ENCODE results near the gene CPSF6.
"Not testable (repeated sequence)": the region's sequence is repeated elsewhere in the genome, so short reads cannot be mapped to it uniquely, and the experiment has no call there.

CPSF6 gene

DNA sequence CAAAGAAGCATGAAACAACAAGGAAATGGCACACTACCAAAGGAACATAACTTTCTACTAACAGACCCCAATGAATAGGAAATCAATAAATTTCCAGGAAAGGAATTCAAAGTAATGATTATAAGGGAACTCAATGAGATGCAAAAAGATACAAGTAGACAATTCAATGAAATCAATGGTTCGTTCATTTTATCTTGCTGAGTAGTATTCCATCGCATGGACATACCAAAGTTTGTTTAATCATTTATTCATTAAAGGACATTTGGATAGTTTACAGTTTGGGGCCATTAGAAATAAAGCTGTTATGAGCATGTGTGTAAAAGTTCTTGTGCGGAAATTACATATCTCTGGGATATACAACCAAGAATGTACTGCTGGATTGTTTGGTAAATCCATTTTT lies 73.8 kb downstream of the CPSF6 start:
- no peak overlapping the region for H3K4me2 ChIP-seq (ENCODE audit: low read depth, low read length, poor library complexity, severe bottlenecking)
- no peaks in the 10 kb centered on the region for H3K9me2 ChIP-seq (replicated peaks; ENCODE audit: low read depth, low read length)
- H3F3A ChIP-seq (ENCODE audit: low read depth): no peaks in the 10 kb centered on the region
- H2AFZ ChIP-seq (ENCODE audit: low read length): no peak overlapping the region
- TF ChIP-seq, protein P1, sequence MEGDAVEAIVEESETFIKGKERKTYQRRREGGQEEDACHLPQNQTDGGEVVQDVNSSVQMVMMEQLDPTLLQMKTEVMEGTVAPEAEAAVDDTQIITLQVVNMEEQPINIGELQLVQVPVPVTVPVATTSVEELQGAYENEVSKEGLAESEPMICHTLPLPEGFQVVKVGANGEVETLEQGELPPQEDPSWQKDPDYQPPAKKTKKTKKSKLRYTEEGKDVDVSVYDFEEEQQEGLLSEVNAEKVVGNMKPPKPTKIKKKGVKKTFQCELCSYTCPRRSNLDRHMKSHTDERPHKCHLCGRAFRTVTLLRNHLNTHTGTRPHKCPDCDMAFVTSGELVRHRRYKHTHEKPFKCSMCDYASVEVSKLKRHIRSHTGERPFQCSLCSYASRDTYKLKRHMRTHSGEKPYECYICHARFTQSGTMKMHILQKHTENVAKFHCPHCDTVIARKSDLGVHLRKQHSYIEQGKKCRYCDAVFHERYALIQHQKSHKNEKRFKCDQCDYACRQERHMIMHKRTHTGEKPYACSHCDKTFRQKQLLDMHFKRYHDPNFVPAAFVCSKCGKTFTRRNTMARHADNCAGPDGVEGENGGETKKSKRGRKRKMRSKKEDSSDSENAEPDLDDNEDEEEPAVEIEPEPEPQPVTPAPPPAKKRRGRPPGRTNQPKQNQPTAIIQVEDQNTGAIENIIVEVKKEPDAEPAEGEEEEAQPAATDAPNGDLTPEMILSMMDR (conservative IDR thresholded peaks at IDR 0.05; ENCODE audit: low read length): no peak
- no peak for TF ChIP-seq EZH2phosphoT487 (IDR thresholded peaks at IDR 0.05; ENCODE audit: borderline replicate concordance)
- H3K79me2 ChIP-seq (ENCODE audit: insufficient read depth, low read length): no peaks in the 10 kb centered on the region
- H3K36me3 ChIP-seq (ENCODE audit: insufficient read depth, low read length): no peaks in the 10 kb centered on the region
- H3K9ac ChIP-seq (ENCODE audit: low read depth, low read length, poor library complexity, severe bottlenecking): no peak overlapping the region
- no peaks in the 10 kb centered on the region for H4K20me1 ChIP-seq (ENCODE audit: insufficient read depth, low read length, poor library complexity, severe bottlenecking)
- H3K9me3 ChIP-seq (ENCODE audit: insufficient read depth, low read depth, low read length): no peaks in the 10 kb centered on the region
- H3K4me1 ChIP-seq (ENCODE audit: insufficient read depth, low read length, poor library complexity, severe bottlenecking): no peaks in the 10 kb centered on the region
- H3K4me3 ChIP-seq (ENCODE audit: low read length, poor library complexity, severe bottlenecking): no peak overlapping the region
- H3K27me3 ChIP-seq (ENCODE audit: insufficient read depth, low read length, poor library complexity, severe bottlenecking): no peaks in the 10 kb centered on the region

DNA sequence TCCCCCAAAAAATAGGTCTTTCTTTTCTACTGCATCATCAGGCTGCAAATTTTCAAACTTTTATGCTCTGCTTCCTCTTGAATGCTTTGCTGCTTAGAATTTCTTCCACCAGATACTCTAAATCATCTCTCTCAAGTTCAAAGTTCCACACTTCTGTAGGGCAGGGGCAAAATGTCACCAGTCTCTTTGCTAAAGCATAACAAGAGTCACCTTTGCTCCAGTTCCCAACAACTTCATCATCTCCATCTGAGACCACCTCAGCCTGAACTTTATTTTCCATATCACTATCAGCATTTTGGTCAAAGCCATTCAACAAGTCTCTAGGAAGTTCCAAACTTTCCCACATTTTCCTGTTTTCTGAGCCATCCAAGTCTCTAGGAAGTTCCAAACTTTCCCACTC lies 77.4 kb downstream of the CPSF6 start:
- H4K20me1 ChIP-seq (ENCODE audit: insufficient read depth, low read length, poor library complexity, severe bottlenecking); H3K27me3 ChIP-seq (ENCODE audit: insufficient read depth, low read length, poor library complexity, severe bottlenecking); H3K79me2 ChIP-seq (ENCODE audit: insufficient read depth, low read length); H3K9me3 ChIP-seq (ENCODE audit: insufficient read depth, low read depth, low read length); H3K9me2 ChIP-seq (replicated peaks; ENCODE audit: low read depth, low read length); H3K36me3 ChIP-seq (ENCODE audit: insufficient read depth, low read length); H3F3A ChIP-seq (ENCODE audit: low read depth); H3K4me1 ChIP-seq (ENCODE audit: insufficient read depth, low read length, poor library complexity, severe bottlenecking); H3K4me2 ChIP-seq (ENCODE audit: low read depth, low read length, poor library complexity, severe bottlenecking); H3K4me3 ChIP-seq (ENCODE audit: low read length, poor library complexity, severe bottlenecking); H3K9ac ChIP-seq (ENCODE audit: low read depth, low read length, poor library complexity, severe bottlenecking); H2AFZ ChIP-seq (ENCODE audit: low read length): not testable (repeated sequence)

GRCh38 chr12:69317233-69317632 lies 77.9 kb downstream of the CPSF6 start:
- not testable (repeated sequence) for H3K9me3 ChIP-seq (ENCODE audit: insufficient read depth, low read depth, low read length)

DNA sequence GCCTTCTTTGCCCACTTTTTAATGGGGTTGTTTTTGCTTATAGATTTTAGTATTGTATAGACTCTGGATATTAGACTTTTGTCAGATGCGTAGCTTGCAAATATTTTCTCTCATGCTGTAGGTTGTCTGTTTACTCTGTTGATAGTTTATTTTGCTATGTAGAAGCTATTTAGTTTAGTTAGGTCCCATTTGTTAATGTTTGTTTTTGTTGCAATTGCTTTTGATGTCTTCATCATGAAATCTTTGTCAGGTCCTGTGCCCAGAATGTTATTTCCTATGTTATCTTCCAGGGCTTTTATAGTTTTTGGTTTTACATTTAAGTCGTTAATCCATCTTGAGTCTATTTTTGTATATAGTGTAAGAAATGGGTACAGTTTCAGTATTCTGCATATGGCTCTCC lies 78.9 kb downstream of the CPSF6 start:
- Histone ChIP-seq H2AFZ (ENCODE audit: low read length) (no peak overlapping the region), H3K36me3 (ENCODE audit: insufficient read depth, low read length) (no peaks in the 10 kb centered on the region), H3K9me3 (ENCODE audit: insufficient read depth, low read depth, low read length) (no peaks in the 10 kb centered on the region), H3K79me2 (ENCODE audit: insufficient read depth, low read length) (no peaks in the 10 kb centered on the region), H3K9me2 (replicated peaks; ENCODE audit: low read depth, low read length) (no peaks in the 10 kb centered on the region), H3K4me2 (ENCODE audit: low read depth, low read length, poor library complexity, severe bottlenecking) (no peak overlapping the region), H3K4me3 (ENCODE audit: low read length, poor library complexity, severe bottlenecking) (no peak overlapping the region), H3F3A (ENCODE audit: low read depth) (no peaks in the 10 kb centered on the region), H3K4me1 (ENCODE audit: insufficient read depth, low read length, poor library complexity, severe bottlenecking) (no peaks in the 10 kb centered on the region), H4K20me1 (ENCODE audit: insufficient read depth, low read length, poor library complexity, severe bottlenecking) (no peaks in the 10 kb centered on the region), H3K9ac (ENCODE audit: low read depth, low read length, poor library complexity, severe bottlenecking) (no peak overlapping the region), H3K27me3 (ENCODE audit: insufficient read depth, low read length, poor library complexity, severe bottlenecking) (no peaks in the 10 kb centered on the region)
- TF ChIP-seq, protein P1 (conservative IDR thresholded peaks at IDR 0.05; ENCODE audit: low read length): no peak
- no peak for TF ChIP-seq EZH2phosphoT487 (IDR thresholded peaks at IDR 0.05; ENCODE audit: borderline replicate concordance)

More at GRCh38 chr12:69317233-69317632, 77.9 kb downstream of the CPSF6 start:
- H3K9me2 ChIP-seq (replicated peaks; ENCODE audit: low read depth, low read length); H3K9ac ChIP-seq (ENCODE audit: low read depth, low read length, poor library complexity, severe bottlenecking); H2AFZ ChIP-seq (ENCODE audit: low read length); H4K20me1 ChIP-seq (ENCODE audit: insufficient read depth, low read length, poor library complexity, severe bottlenecking); H3K4me1 ChIP-seq (ENCODE audit: insufficient read depth, low read length, poor library complexity, severe bottlenecking); H3K36me3 ChIP-seq (ENCODE audit: insufficient read depth, low read length); H3F3A ChIP-seq (ENCODE audit: low read depth); H3K79me2 ChIP-seq (ENCODE audit: insufficient read depth, low read length); H3K4me2 ChIP-seq (ENCODE audit: low read depth, low read length, poor library complexity, severe bottlenecking); H3K27me3 ChIP-seq (ENCODE audit: insufficient read depth, low read length, poor library complexity, severe bottlenecking); H3K4me3 ChIP-seq (ENCODE audit: low read length, poor library complexity, severe bottlenecking): not testable (repeated sequence)

All from Loucy (cell line).